WTC11 (cell line): ENCODE data around the gene MXD3. TPM values are rescaled to one million over a fixed set of nuclear protein-coding genes. Genes with fewer than 3 reads are reported as not detected.

ENCODE experiments used
- ATAC-seq: fragments of 200-7000 bp; cut with Tn5 transposase; 2 replicates; pipeline ENCODE4 v1.10.0; 2021; ENCODE audit warnings: mild to moderate bottlenecking, moderate library complexity
- CTCF ChIA-PET: fragments of 300-600 bp; sonication (Branson Sonifier 250); formaldehyde crosslinking; loops from one replicate; lab custom pipeline; 2021; ENCODE audit warnings: antibody characterized with exemption; lab: Charles Lee
- POLR2A ChIA-PET: fragments of 350-600 bp; sonication (Branson Sonifier 250); formaldehyde crosslinking; loops from one replicate; lab custom pipeline; 2021; ENCODE audit warnings: antibody characterized with exemption; lab: Charles Lee
- DNase-seq: peaks from one replicate; pipeline ENCODE4 v3.0.0; 2021; ENCODE audit warnings: low spot score
- H3K27ac Mint-ChIP-seq: 2 replicates; pipeline ENCODE4 v1.8.0; 2021; ENCODE audit warnings: mixed read lengths
- H3K27me3 Mint-ChIP-seq: 2 replicates; pipeline ENCODE4 v1.8.0; 2021; ENCODE audit warnings: low read depth, mild to moderate bottlenecking, moderate library complexity, mixed read lengths
- H3K36me3 Mint-ChIP-seq: 2 replicates; pipeline ENCODE4 v1.8.0; 2021; ENCODE audit warnings: mixed read lengths
- H3K4me1 Mint-ChIP-seq: 2 replicates; pipeline ENCODE4 v1.8.0; 2022; ENCODE audit warnings: mixed read lengths
- H3K4me3 Mint-ChIP-seq: 2 replicates; pipeline ENCODE4 v1.8.0; 2021; ENCODE audit warnings: mild to moderate bottlenecking, moderate library complexity, mixed read lengths
- H3K9me3 Mint-ChIP-seq: 2 replicates; pipeline ENCODE4 v1.8.0; 2021; ENCODE audit warnings: mixed read lengths
- CBFB ChIP-seq: sonication (generic); formaldehyde crosslinking; IDR thresholded peaks from 2 replicates; pipeline ENCODE4 v1.8.1; 2022; ENCODE audit warnings: mild to moderate bottlenecking, low read depth, missing genetic modification reagents
- CREM ChIP-seq: sonication (generic); formaldehyde crosslinking; IDR thresholded peaks from 2 replicates; pipeline ENCODE4 v1.8.1; 2022; ENCODE audit warnings: mild to moderate bottlenecking, missing genetic modification reagents, moderate library complexity
- E2F4 ChIP-seq: sonication (generic); formaldehyde crosslinking; IDR thresholded peaks from 2 replicates; pipeline ENCODE4 v1.8.1; 2022; ENCODE audit warnings: low read depth, mild to moderate bottlenecking, moderate library complexity, missing genetic modification reagents, borderline replicate concordance
- GTF2I ChIP-seq: fragments of 250-450 bp; sonication (Bioruptor Pico); conservative IDR thresholded peaks from 2 replicates; pipeline ENCODE4 v1.4.0; 2021; ENCODE audit warnings: mild to moderate bottlenecking
- MAX ChIP-seq: sonication (generic); formaldehyde crosslinking; IDR thresholded peaks from 2 replicates; pipeline ENCODE4 v1.8.0; 2022; ENCODE audit warnings: mild to moderate bottlenecking, missing genetic modification reagents
- RELA ChIP-seq: sonication (generic); formaldehyde crosslinking; IDR thresholded peaks from 2 replicates; pipeline ENCODE4 v1.8.1; 2022; ENCODE audit warnings: missing genetic modification reagents, mild to moderate bottlenecking, borderline replicate concordance
- USF1 ChIP-seq: sonication (generic); formaldehyde crosslinking; IDR thresholded peaks from 2 replicates; pipeline ENCODE4 v1.8.0; 2022; ENCODE audit warnings: mild to moderate bottlenecking, missing genetic modification reagents
- USF2 ChIP-seq: sonication (generic); formaldehyde crosslinking; IDR thresholded peaks from 2 replicates; pipeline ENCODE4 v1.8.1; 2023; ENCODE audit warnings: mild to moderate bottlenecking, missing genetic modification reagents, moderate library complexity
- ZNF232 ChIP-seq: sonication (generic); formaldehyde crosslinking; IDR thresholded peaks from 2 replicates; pipeline ENCODE4 v1.8.0; 2022; ENCODE audit warnings: mild to moderate bottlenecking, missing genetic modification reagents
- ZNF317 ChIP-seq: sonication (generic); formaldehyde crosslinking; IDR thresholded peaks from 2 replicates; pipeline ENCODE4 v1.8.1; 2023; ENCODE audit warnings: low read depth, mild to moderate bottlenecking, moderate library complexity, missing genetic modification reagents, borderline replicate concordance
- ZNF396 ChIP-seq: fragments of 250-450 bp; sonication (Bioruptor Pico); IDR thresholded peaks from 2 replicates; pipeline ENCODE4 v1.8.0; 2021; ENCODE audit warnings: mild to moderate bottlenecking, moderate library complexity, borderline replicate concordance
- ZNF671 ChIP-seq: fragments of 250-450 bp; sonication (Bioruptor Pico); IDR thresholded peaks from 2 replicates; pipeline ENCODE4 v1.8.0; 2021; ENCODE audit warnings: mild to moderate bottlenecking
- total RNA-seq: library from RNA; stranded (reverse); gene quantifications from 3 replicates; pipeline ENCODE4 v1.2.3, GENCODE V29; 2021
- TF ChIP-seq, protein P1 (sequence below): sonication (generic); formaldehyde crosslinking; IDR thresholded peaks from 2 replicates; pipeline ENCODE4 v1.8.0; 2022; ENCODE audit warnings: mild to moderate bottlenecking, missing genetic modification reagents
- TF ChIP-seq, protein P2 (sequence below): sonication (generic); formaldehyde crosslinking; IDR thresholded peaks from 2 replicates; pipeline ENCODE4 v1.8.1; 2022; ENCODE audit warnings: mild to moderate bottlenecking, missing genetic modification reagents, moderate library complexity, borderline replicate concordance
- TF ChIP-seq, protein P3 (sequence below): sonication (generic); formaldehyde crosslinking; conservative IDR thresholded peaks from 2 replicates; pipeline ENCODE4 v1.8.1; 2023; ENCODE audit warnings: mild to moderate bottlenecking, low read depth, missing genetic modification reagents, moderate library complexity

Gene MXD3
- total RNA-seq, 1 experiment from 2014 or later: 25.7 TPM

GRCh38 chr5:177328545-177329231, 17.0 kb upstream of the MXD3 start (continued):
- TF ChIP-seq, protein P1, sequence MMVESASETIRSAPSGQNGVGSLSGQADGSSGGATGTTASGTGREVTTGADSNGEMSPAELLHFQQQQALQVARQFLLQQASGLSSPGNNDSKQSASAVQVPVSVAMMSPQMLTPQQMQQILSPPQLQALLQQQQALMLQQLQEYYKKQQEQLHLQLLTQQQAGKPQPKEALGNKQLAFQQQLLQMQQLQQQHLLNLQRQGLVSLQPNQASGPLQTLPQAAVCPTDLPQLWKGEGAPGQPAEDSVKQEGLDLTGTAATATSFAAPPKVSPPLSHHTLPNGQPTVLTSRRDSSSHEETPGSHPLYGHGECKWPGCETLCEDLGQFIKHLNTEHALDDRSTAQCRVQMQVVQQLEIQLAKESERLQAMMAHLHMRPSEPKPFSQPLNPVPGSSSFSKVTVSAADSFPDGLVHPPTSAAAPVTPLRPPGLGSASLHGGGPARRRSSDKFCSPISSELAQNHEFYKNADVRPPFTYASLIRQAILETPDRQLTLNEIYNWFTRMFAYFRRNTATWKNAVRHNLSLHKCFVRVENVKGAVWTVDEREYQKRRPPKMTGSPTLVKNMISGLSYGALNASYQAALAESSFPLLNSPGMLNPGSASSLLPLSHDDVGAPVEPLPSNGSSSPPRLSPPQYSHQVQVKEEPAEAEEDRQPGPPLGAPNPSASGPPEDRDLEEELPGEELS (CRISPR knock-in tag): no peak

DNA sequence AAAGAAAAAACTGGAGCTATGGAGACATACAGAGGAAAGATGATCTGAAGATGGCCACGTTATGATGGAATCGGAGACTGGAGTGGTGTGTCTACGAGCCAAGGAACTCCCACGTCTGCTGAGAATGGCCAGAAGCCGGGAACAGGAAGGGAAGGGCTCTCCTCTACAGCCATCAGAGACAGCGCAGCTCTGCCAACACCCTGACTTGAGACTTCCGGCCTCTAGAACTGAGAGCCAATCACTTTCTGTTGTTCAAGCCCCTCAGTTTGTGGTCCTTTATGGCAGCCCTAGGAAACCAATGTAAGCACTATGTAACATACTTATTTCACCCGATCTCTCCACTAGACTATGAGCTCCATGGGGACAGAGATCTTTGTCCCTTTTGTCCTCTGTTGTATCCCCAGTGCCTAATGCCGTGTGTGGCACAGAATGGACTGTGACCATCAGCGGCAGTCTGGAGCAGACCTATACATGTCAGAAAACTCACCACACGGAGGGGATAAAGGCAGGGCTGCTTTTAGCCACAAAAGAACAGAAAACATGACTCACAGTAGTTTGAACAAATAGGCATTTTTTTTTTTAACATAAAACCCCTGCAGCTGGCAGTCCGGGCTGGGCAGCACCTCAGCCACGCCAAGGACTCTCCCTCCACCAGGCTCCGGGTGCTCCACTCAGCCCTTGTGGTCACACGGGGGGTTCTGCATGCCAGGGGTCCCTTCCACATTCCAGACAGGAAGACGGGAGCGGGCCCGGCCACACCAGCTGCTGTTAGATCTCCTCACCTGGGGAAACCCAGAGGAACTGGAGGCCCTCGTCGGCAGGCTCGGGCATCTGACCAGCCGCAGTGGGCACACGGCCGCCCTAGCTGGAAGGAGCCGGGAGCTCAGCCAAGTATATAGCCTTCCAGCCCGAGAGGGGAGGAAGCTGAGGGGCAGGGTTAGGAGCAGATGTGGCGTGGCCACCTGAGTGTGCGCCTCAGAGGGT, 16.1 kb upstream of the MXD3 start:
- Mint-ChIP-seq H3K27ac (peak overlapping the region; percentile 93), H3K36me3 (peaks cover 19% of the 10 kb centered on the region), H3K4me1 (peaks cover 26% of the 10 kb centered on the region), H3K27me3 (no peaks in the 10 kb centered on the region; the same call in 1 of the 2 replicates), H3K4me3 (no peak overlapping the region), H3K9me3 (no peaks in the 10 kb centered on the region)
- CTCF ChIA-PET: interaction anchor here (1.0 to 2.1 kb wide), 11 partner anchors 9 to 279 kb away, joined by 3 to 8 read pairs (median 4); no protein-coding TSS in a partner anchor
- DNase-seq (no peak), ATAC-seq (no peak)
- POLR2A ChIA-PET: interaction anchor here (0.6 kb wide), 1 partner anchor 38 kb away, joined by 3 read pairs; no protein-coding TSS in a partner anchor
- TF ChIP-seq ZNF671 (CRISPR knock-in tag): no peak
- no peak for TF ChIP-seq USF1 (CRISPR knock-in tag)
- no peak for TF ChIP-seq ZNF232 (CRISPR knock-in tag)
- TF ChIP-seq CREM (CRISPR knock-in tag): no peak
- no peak for TF ChIP-seq MAX (CRISPR knock-in tag)
- no peak for TF ChIP-seq ZNF317 (CRISPR knock-in tag)

DNA sequence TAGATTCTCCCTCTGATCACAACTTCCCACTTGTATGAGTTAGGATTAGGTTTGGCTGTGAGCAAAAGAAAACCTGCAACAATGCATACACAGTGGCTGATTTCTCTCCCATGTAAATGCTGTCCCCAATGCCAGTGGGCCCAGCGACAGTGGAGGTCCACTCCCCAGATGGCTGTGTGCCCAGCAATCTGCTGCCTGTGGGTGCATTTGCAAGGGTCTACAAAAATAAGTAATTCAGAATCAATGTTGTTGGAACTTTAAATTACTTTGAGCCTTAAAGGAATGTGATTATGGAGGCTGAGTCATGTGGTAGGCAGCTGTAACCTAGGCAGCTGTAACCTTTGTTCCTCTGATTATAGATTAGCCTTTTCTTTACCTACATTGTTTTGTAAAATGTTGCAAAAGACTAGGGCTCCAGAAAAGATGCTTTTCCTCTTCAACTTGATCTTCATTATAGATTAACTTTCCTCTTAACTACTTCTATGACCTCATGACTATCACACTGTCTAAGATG, 14.2 kb upstream of the MXD3 start:
- no peak for TF ChIP-seq RELA (CRISPR knock-in tag)
- TF ChIP-seq ZNF396 (CRISPR knock-in tag): no peak
- TF ChIP-seq, all 79 proteins: peak for 0
- CTCF ChIA-PET: interaction anchor here (0.7 to 1.4 kb wide), 3 partner anchors 16 to 132 kb away, joined by 3 to 8 read pairs (median 4); no protein-coding TSS in a partner anchor
- H3K4me3 Mint-ChIP-seq: no peak overlapping the region
- no peaks in the 10 kb centered on the region for H3K9me3 Mint-ChIP-seq
- peaks cover 16% of the 10 kb centered on the region for H3K36me3 Mint-ChIP-seq
- no peaks in the 10 kb centered on the region; the same call in 1 of the 2 replicates for H3K27me3 Mint-ChIP-seq
- H3K4me1 Mint-ChIP-seq: peaks cover 26% of the 10 kb centered on the region
- DNase-seq (no peak), ATAC-seq (peak; percentile 46)
- POLR2A ChIA-PET: no interaction called here
- peak overlapping the region; percentile 93 for H3K27ac Mint-ChIP-seq

GRCh38 chr5:177320879-177321278, 9.2 kb upstream of the MXD3 start:
- ATAC-seq (no peak), DNase-seq (no peak)
- H3K9me3 Mint-ChIP-seq: peaks cover 6% of the 10 kb centered on the region; the same call in 1 of the 2 replicates
- peak overlapping the region; percentile 72; the same call in 1 of the 2 replicates for H3K27ac Mint-ChIP-seq
- ChIA-PET POLR2A (no interaction called here), CTCF (interaction anchor here (1.5 to 2.9 kb wide), 2 partner anchors 11 to 70 kb away, joined by 3 to 39 read pairs; no protein-coding TSS in a partner anchor)
- H3K36me3 Mint-ChIP-seq: peaks cover 12% of the 10 kb centered on the region
- no peak overlapping the region for H3K4me3 Mint-ChIP-seq
- H3K4me1 Mint-ChIP-seq: peaks cover 20% of the 10 kb centered on the region
- H3K27me3 Mint-ChIP-seq: no peaks in the 10 kb centered on the region; the same call in 1 of the 2 replicates
- TF ChIP-seq, protein P2, sequence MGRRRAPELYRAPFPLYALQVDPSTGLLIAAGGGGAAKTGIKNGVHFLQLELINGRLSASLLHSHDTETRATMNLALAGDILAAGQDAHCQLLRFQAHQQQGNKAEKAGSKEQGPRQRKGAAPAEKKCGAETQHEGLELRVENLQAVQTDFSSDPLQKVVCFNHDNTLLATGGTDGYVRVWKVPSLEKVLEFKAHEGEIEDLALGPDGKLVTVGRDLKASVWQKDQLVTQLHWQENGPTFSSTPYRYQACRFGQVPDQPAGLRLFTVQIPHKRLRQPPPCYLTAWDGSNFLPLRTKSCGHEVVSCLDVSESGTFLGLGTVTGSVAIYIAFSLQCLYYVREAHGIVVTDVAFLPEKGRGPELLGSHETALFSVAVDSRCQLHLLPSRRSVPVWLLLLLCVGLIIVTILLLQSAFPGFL (CRISPR knock-in tag): no peak
- TF ChIP-seq USF2 (no peak), CBFB (no peak), GTF2I (CRISPR knock-in tag) (no peak), E2F4 (CRISPR knock-in tag) (no peak)
- TF ChIP-seq, protein P3, sequence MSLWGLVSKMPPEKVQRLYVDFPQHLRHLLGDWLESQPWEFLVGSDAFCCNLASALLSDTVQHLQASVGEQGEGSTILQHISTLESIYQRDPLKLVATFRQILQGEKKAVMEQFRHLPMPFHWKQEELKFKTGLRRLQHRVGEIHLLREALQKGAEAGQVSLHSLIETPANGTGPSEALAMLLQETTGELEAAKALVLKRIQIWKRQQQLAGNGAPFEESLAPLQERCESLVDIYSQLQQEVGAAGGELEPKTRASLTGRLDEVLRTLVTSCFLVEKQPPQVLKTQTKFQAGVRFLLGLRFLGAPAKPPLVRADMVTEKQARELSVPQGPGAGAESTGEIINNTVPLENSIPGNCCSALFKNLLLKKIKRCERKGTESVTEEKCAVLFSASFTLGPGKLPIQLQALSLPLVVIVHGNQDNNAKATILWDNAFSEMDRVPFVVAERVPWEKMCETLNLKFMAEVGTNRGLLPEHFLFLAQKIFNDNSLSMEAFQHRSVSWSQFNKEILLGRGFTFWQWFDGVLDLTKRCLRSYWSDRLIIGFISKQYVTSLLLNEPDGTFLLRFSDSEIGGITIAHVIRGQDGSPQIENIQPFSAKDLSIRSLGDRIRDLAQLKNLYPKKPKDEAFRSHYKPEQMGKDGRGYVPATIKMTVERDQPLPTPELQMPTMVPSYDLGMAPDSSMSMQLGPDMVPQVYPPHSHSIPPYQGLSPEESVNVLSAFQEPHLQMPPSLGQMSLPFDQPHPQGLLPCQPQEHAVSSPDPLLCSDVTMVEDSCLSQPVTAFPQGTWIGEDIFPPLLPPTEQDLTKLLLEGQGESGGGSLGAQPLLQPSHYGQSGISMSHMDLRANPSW (CRISPR knock-in tag): no peak
